ENCODE results near the gene IFNA4.

DNA sequence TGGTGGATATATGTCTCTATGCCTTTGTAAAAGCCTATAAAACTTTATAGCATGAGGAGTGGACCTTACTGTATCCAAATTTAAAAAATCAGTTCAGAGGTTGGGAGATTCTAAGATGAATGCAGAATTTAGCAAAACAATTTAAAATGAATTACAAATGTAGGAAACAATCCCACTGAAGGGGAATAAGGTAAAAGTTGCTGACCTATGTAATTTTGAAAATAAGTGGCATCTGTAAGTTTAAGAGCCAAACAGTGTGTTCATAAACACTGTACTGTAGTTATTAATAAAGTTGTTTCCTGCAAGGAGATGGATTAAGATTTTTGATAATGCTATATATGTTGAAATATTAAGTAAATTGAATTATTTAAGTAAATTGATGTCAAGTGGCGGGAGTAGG is 50.4 kb downstream of the IFNA4 start:
- TF ChIP-seq, protein P1, sequence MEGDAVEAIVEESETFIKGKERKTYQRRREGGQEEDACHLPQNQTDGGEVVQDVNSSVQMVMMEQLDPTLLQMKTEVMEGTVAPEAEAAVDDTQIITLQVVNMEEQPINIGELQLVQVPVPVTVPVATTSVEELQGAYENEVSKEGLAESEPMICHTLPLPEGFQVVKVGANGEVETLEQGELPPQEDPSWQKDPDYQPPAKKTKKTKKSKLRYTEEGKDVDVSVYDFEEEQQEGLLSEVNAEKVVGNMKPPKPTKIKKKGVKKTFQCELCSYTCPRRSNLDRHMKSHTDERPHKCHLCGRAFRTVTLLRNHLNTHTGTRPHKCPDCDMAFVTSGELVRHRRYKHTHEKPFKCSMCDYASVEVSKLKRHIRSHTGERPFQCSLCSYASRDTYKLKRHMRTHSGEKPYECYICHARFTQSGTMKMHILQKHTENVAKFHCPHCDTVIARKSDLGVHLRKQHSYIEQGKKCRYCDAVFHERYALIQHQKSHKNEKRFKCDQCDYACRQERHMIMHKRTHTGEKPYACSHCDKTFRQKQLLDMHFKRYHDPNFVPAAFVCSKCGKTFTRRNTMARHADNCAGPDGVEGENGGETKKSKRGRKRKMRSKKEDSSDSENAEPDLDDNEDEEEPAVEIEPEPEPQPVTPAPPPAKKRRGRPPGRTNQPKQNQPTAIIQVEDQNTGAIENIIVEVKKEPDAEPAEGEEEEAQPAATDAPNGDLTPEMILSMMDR (IDR thresholded peaks at IDR 0.05), result no peak
- TF ChIP-seq POLR2A (IDR thresholded peaks at IDR 0.05), result no peak
